HG02885 (cell line): ENCODE measurements around the gene DPP3.
A peak's percentile ranks its signal among the peaks of the same experiment; 100 is the strongest.
"Not testable (repeated sequence)": the region's sequence is repeated elsewhere in the genome, so short reads cannot be mapped to it uniquely, and the experiment has no call there.

Experiments used
- ATAC-seq: cut with Tn5 transposase; IDR thresholded peaks from one replicate; pipeline ENCODE4 v1.9.1; 2021; ENCODE audit warnings: mild to moderate bottlenecking; ENCODE audit not compliant: unreplicated experiment, poor library complexity

The DPP3 gene

GRCh38 chr11:66464116-66464515 lies 16.1 kb upstream of the DPP3 start:
- not testable (repeated sequence) for ATAC-seq

GRCh38 chr11:66464916-66465315 lies 15.3 kb upstream of the DPP3 start:
- ATAC-seq = no peak

GRCh38 chr11:66465373-66466224 lies 14.6 kb upstream of the DPP3 start:
- no peak for ATAC-seq

- peak; percentile 87 for ATAC-seq
Observed at GRCh38 chr11:66466225-66467033, 13.8 kb upstream of the DPP3 start, which contains the start of gene PELI3. PELI3 (plus strand) TSS chr11:66466905; CDS start chr11:66468129, 1,224 bp downstream.

- ATAC-seq = peak; percentile 39
Observed at GRCh38 chr11:66467034-66467659, 13.1 kb upstream of the DPP3 start.

GRCh38 chr11:66467756-66468155 lies 12.5 kb upstream of the DPP3 start:
- no peak for ATAC-seq

GRCh38 chr11:66468691-66469090 lies 11.5 kb upstream of the DPP3 start:
- ATAC-seq = no peak

GRCh38 chr11:66469441-66469840 lies 10.8 kb upstream of the DPP3 start:
- no peak for ATAC-seq

- no peak for ATAC-seq
Observed at GRCh38 chr11:66470015-66470414, 10.2 kb upstream of the DPP3 start.

GRCh38 chr11:66471142-66471541 lies 9.1 kb upstream of the DPP3 start:
- ATAC-seq = no peak

GRCh38 chr11:66472054-66472453 lies 8.2 kb upstream of the DPP3 start:
- no peak for ATAC-seq

GRCh38 chr11:66473167-66473566 lies 7.1 kb upstream of the DPP3 start:
- ATAC-seq = no peak

GRCh38 chr11:66473608-66474515 lies 6.4 kb upstream of the DPP3 start:
- ATAC-seq = no peak

GRCh38 chr11:66475349-66476172 lies 4.7 kb upstream of the DPP3 start:
- no peak for ATAC-seq

- ATAC-seq = no peak
Observed at GRCh38 chr11:66476173-66476840, 3.9 kb upstream of the DPP3 start.

- ATAC-seq = no peak
Observed at GRCh38 chr11:66476841-66477251, 3.4 kb upstream of the DPP3 start.

- ATAC-seq = no peak
Observed at GRCh38 chr11:66477263-66478201, 2.7 kb upstream of the DPP3 start.
